Fibroblast of peridontal ligament (primary cell): ENCODE results near the gene TCF7L1.

ENCODE experiments used
- DNase-seq: peaks from one replicate; pipeline ENCODE4 v3.0.0-alpha.2; 2010; ENCODE audit errors: extremely low read depth

TCF7L1 gene

DNA sequence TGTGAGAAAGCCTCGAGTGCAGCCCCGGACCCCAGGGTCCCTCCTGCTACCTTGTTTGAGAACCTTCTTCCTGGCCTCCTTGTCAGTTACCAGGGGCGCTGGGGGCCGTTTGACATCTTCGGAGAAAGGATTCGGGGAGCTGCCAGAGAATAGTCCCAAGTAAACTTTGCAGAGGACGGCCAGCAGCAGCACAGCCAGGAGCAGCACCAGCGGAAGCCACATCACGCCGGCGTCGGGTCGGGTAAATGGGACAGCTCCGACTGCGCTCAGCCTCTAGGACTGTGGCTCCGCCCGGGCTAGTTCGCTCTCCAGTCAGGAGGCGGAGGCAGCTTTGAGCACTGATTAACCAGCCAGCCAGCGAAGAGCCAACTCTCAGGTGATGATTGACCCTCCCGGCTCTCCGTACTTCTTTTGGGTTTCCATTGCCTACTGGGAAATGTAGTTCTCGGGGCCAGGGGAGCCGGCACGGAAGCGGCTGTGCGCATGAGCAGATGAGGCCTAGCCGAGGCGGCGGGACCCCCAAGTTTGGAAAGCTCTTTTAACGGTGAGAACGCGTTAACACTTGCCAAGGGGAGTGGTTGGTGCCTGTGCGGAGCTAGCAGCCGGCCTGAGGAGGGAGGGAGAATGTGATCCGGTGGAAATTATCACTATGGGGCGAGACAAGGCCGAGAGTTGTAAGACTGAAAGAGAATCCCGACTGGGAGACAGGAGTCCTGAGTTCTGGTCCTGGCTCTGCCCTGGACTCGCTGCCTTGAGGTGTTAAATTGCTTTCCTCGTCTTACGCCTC lies 221.3 kb downstream of the TCF7L1 start, which contains the start of the genes ELMOD3 and RETSAT:
ELMOD3 (plus strand) TSS at position 484 of the 787 bp plus-strand sequence. CDS start 2,430 bp downstream, outside the sequence.
RETSAT (minus strand) TSS at position 243 of the 787 bp plus-strand sequence; CDS start at position 222, 21 bp downstream.
- DNase-seq = peak; percentile 100

DNA sequence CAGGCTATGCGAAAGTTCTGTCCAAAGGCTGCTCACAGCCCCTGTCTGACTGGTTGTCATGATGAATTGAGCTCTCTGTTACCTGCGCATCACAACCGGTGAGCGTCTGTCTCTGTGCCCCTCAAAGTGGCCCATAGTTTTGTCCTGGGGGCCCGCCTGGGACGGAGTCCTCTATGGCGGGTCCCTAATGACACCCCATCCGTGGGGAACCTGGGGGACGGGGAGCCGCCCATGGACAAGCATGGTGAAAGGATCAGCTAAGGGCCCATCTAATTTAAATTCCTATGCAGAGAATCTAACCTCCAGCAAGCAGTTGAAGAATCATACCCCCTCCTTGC lies 221.8 kb downstream of the TCF7L1 start:
- no peak for DNase-seq

DNA sequence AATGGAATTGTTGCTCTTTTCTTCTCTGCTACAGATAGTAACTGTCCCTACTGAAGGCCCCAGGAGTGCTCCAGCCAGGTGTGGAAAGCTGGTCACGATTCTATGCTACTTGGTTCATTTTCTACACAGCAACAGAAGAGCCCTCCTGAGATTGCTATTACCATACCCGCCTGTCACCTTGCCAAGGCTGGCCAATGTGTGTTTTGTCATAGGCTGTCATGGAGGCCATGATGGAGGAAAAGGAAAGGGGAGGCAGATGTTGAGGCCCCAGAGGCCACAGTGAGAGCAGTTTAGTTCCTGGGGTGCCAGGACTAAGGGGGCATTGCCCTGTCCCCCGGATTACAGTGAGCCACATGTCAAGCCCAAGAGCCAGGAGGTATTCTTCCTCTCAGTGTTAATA lies 222.3 kb downstream of the TCF7L1 start:
- peak; percentile 13 for DNase-seq

DNA sequence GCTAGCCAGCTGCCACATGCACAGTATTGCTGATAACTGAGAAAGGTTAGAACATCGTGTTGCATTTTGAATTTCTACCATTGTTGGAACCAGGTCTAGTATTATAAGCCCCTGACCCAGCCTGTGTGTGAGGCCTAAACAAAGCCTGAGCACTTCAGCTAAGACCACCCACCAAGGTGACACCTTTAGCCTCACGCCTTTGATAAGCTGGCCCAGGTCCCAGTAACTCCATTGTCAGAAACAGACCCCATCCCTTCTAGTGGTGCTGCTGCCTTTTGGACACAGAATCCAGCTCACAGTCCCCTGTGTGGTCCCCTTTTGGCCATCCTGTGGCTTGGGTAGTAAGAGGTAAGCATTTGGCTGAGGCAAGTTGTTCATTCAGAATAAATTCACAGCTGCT lies 223.0 kb downstream of the TCF7L1 start:
- no peak for DNase-seq

DNA sequence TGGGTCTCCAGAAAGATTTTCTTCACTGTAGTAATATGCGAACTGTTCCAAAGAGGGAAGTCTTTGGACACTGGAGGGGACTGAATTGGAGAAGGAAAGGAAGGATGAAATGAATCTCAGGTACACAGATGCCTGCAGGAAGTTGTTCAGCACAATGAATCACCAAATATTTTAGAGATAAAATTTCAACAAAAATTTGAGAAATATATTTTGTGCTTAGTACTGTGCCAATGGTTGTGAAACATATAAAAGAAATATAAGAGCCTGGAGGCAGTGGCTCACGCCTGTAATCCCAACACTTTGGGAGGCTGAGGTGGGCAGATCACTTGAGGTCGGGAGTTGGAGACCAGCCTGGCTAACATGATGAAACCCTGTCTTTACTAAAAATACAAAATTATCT lies 224.5 kb downstream of the TCF7L1 start:
- no peak for DNase-seq
